GM21423 (cell line): ENCODE data around the gene CACNA1A.

Experiments
- ATAC-seq: cut with Tn5 transposase; IDR thresholded peaks from one replicate; pipeline ENCODE4 v1.9.1; 2021; ENCODE audit warnings: mild to moderate bottlenecking, moderate library complexity; ENCODE audit not compliant: unreplicated experiment

Gene CACNA1A

DNA sequence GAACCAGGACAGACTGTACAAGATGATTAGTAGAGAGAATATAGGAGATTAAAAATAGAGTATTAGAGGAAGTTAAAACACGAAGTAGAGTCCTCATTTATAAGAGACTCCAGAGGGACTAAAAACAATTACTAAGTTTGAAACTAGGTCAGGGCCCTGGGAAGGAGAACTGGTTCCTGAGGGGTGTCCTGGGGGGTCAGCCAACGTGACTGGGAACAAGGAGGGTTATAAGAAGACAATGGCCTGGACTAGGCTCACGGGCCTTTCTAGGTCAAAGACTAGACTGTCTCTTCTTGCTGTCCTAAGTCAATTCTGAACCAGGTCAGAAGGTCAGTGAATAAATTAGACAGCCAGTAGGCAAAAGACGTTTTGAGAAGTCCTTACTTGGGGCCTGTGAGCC, 190.8 kb downstream of the CACNA1A start:
- no peak for ATAC-seq

DNA sequence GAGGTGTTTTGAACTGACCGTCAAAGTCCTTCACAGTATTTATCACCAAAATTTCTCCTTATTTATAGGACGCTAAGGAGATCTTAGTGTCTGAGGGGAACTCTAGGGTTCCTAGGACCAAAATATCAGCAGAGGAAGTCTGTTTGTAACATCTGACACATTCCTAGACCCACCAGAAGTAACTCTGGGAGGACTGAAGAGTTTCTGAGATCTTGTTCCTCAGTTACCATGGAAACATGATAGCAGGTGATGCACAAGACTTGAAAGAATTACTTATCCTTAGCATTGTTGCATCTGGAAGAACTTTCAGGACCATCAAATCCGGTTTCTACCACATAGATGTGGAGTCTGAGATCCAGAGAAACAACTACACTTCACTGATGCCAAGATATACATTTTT, 191.5 kb downstream of the CACNA1A start:
- no peak for ATAC-seq

DNA sequence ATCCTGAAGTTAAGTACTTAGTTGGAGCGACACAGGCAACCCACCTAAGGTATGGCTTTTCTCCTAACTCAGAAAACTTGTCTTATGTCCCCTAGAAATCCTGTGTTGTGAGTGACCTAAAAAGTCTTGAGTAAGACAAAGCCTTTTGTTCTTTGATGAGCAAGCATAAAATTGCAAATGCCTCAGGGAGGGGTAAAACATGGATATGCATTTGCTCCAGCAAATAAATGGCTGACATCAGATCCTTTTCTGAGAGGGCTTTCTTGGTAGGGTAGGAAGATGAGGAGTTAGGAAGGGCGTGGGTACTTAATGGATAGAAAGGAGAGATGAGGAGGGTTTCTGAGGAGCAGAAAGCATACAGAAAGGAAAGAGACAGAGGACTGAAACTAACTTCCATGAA, 192.4 kb downstream of the CACNA1A start:
- no peak for ATAC-seq

DNA sequence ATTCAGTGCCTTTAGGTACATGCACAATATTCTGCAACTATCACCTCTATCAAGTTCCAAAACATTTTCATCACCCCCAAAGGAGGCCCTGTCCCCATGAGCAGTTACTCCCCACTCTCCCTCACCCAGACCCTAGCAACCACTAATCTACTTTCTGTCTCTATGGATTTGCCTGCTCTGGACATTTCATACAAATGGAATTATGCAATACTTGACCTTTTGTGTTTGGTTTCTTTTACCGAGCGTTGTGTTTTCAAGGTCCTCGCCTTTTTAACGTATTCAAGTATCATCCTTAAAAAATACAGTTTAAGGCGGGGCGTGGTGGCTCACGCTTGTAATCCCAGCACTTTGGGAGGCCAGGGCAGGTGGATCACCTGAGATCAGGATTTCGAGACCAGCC, 196.4 kb downstream of the CACNA1A start:
- no peak for ATAC-seq

DNA sequence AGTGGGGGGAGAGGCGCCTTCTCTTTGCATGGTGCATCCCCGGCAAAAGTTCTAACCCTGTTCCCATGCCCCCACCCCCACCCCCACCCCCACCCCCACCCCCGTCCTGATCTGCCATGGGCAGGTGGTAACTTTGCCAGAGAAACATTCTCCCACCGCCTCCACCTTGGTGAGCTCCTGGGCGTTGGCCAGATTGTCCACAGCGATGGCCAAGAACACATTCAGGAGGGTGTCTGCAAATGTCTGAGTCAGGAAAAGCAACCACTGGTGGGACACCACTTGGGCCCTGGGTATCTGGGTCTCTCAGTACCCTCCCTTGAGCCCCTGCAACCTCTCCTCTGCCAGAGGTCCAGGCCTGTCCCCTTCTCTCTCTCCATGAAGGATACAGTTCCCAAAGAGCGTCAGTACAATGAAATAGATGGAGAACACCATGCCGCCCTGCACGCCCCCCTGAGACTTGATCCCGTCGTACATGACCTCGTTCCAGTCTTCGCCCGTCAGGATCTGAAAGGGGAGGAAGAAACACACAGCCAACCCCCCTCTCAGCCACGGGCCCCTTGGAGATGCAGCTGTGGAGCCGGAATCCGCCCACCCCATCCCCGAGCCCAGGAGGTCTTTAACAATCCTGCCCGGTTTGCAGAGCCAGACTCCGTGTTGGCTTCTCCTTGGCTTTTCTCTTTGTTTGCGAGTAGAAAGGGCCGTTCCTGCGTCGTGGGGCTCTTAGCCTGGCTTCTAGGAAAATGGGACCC, 202.7 kb downstream of the CACNA1A start:
- ATAC-seq = no peak

DNA sequence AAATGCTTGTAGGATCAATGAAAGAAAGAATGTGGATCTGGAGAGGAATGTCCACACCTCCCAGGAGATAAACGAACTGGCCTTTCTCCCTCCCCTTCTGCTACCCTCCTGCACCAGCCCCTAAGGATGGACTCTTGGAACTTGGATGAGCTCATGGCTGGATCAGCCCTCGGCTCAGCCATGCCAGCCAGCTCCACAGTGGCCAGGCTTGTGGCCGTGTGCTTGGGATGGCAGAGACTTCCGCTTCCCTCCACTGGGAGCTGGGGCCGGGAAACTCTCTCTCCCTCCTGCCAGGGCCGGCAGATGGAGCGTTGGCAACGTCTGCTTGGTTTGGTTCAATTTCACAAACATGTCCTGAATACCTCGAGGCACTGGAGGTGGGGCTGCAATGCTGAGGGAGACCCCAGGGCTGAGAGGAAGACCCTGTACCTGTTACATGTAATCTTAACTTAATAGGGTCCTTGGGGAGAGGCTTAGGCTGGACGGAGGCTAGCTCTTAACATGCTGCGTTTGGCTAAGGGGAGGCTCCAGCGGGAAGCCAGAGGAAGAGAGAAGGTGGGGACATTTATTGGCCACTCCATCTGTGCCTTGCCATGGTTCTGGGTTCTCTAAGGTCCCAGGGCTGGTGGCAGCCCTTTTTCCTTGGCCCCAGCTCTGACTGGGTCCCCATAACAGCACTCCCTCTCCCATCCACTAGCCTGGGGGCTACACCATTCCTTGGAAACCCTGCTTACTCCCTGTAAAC, 203.6 kb downstream of the CACNA1A start:
- no peak for ATAC-seq

DNA sequence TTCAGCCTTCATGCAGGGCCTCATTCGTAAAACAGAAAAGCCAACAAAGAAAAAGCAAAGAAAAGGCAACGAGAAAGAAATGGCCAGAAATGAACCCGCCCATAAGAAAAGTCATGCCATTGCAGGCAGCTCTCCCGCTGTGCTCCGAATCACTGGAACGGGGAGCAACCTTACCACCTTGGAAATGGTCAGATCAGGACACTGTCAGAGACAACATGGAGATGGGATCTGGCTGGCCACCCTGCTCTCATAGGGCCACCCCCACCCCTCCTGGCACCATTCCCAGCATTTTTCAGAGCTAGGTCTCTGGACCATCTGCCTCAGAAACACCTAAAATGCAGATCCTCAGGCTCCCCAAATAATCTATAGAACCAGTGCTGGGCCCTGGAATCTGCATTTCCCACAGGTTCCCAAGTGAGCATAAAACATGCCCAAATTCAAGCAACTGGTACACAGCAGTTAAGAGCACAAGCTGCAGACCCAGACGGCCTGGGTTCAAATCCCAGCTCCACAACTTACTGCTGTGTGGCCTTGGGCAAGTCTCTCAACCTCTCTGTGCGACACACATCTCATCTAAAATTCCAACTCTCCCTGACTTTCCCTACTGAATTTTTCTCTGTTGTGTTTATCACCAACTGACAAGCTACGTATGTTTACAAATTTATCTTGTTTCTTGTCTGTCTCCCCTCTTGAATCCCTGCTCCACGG, 204.5 kb downstream of the CACNA1A start:
- ATAC-seq = no peak

DNA sequence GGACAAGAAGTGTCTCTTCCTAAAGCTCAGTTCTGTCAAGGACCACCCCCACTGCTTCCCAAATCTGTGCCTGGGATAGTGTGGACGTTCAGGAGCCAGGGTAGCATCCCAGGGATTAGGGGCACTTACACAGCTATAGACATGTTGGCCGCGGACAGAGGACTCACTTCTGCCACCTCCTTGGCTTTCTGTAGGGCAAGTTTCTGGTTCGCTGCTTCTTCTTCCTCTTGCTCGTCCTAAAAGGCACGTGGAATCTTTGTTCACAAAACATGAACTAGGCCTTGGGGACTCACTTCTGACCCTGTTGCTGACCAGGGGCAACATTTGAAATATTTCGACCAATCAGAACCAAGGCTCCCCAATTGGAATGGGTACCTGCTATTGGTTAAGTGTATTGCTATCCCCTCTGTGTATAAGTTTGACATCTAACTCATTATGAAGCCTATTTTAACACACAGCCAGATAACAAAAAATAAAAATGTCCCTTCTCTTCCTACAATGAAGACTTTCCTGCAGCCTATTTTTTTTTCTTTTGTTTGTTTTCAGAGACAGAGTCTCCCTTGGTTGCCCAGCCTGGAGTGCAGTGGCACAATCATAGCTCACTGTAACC, 205.8 kb downstream of the CACNA1A start:
- no peak for ATAC-seq

DNA sequence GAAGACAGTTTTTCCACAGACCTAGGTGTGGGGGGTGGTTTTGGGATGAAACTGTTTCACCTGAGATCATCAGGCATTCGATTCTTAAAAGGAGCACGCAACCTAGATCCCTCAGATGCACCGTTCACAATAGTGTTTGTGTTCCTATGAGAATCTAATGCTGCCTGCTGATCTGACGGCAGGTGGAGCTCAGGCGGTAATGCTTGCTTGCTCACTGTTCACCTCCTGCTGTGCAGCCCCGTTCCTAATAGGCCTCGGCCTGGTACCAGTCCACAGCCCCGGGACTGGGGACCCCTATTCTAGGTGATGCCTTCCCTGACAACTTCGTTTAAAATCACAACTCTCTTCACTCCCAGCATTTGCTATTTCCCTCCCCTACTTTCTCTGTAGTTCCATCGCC, 206.4 kb downstream of the CACNA1A start:
- ATAC-seq = no peak

DNA sequence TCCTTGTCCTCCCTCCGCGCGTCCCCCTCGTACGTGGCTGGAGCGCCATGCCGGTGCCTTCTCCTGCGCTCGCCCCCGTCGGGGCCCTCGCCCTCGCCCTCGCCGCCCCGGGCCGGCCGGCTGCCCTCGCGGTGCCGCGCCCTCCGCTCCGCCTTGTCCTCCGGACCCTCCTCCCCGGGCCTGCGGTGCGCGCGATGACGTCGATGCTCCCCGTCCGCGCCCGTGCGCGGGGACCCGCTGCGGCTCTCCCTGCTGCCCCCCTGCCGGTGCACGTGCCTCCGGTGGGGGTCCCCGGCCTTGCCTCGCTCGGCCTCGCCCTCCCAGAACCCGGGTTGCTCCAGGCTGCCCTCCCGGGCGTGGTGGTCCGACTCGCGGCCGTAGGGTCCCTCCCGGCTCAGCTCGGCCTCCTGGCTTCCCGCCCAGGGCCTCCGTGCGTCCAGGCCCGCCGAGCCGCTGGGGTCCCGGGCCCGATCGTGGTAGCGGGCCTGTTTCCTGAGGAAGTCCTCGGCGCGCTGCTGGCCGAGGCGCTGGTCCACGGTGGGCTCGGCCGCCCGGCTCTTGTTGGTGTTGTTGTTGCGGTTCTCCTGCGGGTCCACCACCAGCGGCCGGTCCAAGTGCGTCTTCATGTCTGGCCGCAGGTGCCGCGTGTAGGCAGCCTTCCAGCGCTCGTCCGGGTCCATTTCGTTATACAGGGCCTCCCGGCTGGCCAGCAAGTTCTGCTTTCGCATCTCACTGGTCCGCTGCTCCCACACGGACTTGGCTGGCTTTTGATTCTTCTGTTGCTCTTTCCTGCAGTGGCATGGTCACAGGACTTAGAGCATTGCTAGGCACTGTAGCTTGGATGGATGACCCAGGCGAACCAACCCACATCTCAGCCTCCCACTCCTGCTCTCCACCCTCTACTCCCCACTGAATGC, 207.5 kb downstream of the CACNA1A start:
- ATAC-seq = no peak

DNA sequence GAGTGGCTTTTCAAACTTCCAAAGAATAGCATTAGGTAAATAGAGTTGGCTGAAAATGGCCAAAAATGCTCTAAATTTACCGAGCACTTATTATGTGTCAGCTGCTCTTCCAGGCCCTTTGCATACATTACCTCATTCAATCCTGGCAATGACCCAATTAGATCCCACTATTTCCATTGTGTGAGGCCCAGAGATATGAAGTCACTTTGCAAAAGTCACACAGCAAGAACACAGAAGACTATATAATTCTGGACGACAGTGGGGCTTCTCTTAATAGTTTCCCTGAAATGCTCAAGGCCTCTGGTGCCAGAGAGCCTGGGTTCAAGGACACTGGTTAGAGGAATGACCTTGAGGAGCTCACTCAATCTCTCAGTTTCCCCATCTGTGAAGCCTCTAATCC, 209.3 kb downstream of the CACNA1A start:
- ATAC-seq = no peak

DNA sequence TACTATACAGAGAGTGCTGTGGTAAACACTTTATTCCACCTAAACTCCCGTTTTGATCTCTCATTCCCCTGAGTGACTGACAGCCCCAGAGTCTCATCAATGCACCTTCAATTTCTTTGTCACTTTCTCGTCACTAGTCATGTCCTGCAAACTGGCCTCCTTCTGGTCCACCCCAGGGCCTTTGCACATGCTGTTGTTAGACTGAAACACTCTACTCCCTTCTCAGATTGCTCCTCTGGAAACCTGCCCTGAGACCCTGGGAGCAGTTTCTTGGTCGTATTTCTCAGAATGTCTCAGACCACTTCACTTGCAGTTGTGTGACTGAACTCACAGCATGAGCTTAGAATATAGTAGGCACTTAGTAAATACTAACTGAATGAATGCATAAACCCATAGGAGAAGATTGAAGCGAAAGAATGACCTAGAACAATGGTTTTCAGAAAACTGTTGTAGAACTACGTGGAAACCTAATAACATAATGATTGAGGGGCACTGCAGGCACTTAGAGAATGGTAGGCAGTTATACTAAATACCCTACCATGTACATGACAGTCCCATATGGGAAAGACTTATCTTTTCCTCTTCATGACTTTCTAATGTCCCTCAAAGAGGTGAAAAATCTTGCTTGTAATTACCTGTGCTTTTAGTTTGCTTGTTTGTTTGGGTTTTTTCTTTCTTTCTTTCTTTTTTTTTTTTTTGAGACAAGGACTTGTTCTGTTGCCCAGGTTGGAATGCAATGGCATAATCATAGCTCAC, 211.3 kb downstream of the CACNA1A start:
- ATAC-seq = no peak

DNA sequence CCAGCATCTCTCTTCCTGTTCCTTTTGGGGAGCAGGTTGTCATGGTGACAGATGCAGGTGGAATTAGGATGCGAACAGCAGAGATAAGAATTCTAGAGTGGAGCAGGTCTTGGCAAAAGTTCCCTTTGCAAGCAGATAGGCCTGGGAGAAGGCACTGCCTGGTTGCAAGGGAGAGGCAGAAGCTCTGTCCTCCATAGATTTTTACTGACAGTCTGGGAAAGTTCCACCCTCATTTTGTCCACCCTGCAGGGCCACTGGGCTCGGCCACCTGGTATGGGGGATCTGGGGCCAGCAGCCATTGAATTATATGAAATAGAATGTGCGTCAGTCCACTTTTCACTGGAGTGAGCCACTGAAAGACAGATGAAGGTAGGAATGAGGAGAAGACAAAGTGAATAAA, 214.4 kb downstream of the CACNA1A start:
- ATAC-seq = no peak

DNA sequence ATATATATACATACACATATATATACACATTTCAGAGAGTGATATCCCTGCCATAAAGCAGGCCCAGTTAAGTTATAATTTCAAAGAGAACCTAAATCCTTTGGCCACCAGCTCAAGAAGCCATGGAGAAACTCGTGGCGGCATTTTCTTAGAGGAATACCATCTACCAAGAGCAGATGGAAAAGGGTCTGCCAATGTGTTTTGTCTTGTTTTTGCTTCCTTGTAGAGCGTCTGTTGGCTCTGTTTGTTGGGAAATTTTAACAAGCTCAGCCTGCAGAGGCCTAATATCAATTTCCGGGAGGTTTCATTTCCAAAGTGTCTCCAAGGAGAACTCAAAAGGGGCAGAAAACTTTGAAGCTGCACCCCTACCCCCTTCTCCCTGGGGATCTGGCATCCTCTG, 215.5 kb downstream of the CACNA1A start:
- ATAC-seq = no peak

DNA sequence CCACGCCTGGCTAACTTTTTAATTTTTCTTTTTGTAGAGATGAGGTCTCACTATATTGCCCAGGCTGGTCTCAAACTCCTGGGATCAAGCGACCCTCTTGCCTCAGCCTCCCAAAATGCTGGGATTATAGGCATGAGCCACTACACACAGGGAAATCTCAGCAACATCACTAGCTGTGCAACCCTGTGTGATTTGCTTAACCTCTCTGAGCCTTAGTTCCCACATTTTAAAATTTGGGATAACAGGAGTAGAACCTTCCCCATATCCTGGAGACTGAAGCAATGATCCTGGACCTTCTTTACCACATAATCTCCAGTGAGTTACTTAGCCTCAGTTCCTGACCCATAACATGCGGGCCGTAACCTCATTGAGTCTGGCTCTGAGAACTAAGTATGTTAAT, 217.0 kb downstream of the CACNA1A start:
- ATAC-seq = no peak

DNA sequence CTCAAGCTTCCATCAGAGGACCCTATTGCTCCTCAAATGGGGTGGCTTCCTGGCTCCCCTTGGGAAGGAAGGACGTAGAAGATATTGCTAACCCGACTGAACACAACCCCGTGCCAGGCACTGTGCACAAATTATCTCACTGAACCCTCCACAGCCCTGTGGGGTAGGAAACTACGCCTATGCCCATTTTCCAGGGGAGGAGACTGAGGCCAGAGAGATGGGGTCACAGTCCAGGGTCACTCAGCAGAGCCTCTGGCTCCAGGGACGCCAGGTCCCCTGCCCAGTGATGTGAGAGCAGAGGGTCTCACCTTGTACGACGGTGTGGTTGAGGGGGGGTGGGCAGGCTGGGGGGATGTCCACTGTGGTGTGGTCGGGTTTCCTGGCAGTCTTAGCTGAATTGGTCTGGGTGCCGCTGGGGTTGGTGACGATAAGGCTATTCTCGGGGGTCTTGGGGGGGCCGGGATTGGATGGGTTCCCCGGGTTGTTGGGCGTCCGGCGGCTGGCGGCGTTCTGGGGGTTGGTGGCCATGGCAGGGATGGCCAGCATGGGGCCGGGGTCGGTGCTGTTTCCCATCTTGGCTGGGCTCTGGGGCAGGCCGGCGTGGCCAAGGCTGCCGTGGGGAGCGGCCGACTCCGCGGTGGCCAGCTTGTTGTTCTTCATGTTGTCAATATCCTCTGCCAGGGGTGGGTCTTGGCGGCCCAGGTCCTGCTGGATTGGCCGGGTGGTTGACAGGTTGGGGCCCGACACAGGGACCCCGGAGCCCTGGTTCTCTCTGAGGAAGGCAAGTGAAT, 219.9 kb downstream of the CACNA1A start:
- no peak for ATAC-seq

DNA sequence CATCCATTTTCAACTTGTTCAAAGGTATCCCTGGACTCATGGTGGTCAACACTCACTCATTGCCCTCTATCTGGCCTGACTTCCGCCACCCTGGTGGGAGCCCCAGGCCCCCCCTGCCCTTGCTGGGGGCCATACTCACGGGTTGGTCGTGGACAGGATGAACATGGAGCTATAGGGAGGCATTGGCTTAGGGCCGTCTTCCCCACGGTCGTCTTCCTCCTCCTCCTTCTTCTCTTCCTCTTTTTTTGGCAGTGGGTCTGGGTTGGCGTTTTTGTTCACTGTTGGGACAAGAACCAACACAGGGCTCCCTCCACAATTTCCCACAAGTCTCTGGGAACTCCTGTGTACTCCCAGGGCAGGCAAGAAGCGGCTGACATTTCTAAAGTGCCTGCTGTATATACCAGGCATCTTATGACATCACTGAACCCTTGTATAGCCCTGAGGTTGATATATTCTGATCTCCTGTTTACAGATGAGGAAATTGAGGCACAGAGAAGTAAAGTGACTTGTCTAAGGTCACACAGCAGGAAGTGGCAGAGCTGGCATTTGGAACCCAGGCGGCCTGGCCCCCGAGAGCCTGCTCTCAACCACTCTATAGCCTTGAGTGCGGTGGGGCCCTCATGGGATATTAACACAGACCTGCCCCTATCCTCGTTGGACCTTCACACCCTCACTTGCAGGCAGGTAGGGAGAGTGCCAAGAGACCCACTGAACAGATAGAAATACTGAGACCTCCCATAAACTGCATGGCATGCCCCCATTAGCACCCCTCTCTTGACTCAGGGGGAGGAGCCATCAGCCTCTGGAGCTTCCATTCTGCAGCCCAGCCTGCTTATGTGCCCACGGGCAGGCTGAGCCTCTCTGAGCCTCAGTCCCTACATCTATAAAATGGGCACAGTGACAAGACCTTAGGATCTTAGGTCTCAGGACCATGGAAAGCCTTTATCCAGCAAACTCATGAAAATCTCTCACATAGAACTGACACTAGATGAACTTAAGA, 221.1 kb downstream of the CACNA1A start:
- ATAC-seq = no peak

DNA sequence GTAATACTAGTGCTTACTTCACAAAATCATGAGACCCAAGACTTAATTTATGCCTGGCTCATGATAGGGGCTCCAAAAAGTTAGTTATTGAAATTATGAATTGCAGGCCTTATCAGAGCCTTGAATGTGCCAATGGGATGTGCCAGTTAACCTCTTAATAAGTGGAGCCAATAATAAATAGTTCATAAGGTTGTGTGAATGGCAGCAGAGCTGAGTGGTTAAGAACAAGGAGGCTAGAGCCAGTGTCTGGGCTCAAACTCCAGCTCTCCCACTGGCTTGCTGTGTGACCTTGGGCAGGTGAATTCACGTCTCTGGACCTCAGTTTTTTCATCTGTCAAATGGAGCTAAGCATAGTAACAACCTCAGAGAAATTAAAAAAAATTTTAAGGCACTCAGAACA, 222.4 kb downstream of the CACNA1A start:
- ATAC-seq = no peak
